Endothelial cell of umbilical vein (primary cell): ENCODE measurements around the gene SLCO4C1. TPM values are rescaled to one million over a fixed set of nuclear protein-coding genes. Genes with fewer than 3 reads are reported as not detected.

ENCODE experiments used
- BruUV-seq: library from RNA; stranded (reverse); fragments of 400-500 nt; replicated peaks from 2 replicates; lab custom pipeline; 2021; lab: Mats Ljungman, UMichigan
- CTCF ChIA-PET: fragments of 300-600, 350-600 bp; sonication (Branson Sonifier 250); formaldehyde crosslinking; loops from one replicate; lab custom pipeline; 2021; ENCODE audit warnings: antibody characterized with exemption, inconsistent platforms; lab: Charles Lee
- POLR2A ChIA-PET: fragments of 300-600, 350-600 bp; sonication (Branson Sonifier 250); formaldehyde crosslinking; loops from one replicate; lab custom pipeline; 2021; ENCODE audit warnings: antibody characterized with exemption, inconsistent platforms; lab: Charles Lee
- DNase-seq: peaks from one replicate; pipeline ENCODE4 v3.0.0-alpha.2; 2011; ENCODE audit warnings: low read depth, low spot score
- FAIRE-seq: peaks from 2 replicates; lab custom pipeline; 2011; peaks lifted over from hg19 to GRCh38; lab: Jason Lieb, UNC
- H2AFZ ChIP-seq: 2 replicates; pipeline ENCODE4 v1.6.0; 2012; ENCODE audit warnings: low read depth, low read length, control low read depth, inconsistent platforms
- H3K27ac ChIP-seq: 2 replicates; pipeline ENCODE4 v1.5.1; 2011; ENCODE audit warnings: low read depth, mild to moderate bottlenecking, control low read depth, low read length, moderate library complexity; ENCODE audit not compliant: insufficient read depth
- H3K27me3 ChIP-seq, 2 experiments: 2 replicates each; pipeline versions ENCODE4 v1.6.0 to v1.6.1; 2011; ENCODE audit warnings: low read length in 2 of 2, mixed read lengths in 1 of 2; ENCODE audit not compliant: control insufficient read depth in 2 of 2, insufficient read depth in 2 of 2
- H3K36me3 ChIP-seq, 2 experiments: 2 replicates in 1 of 2; 3 replicates in 1 of 2; pipeline ENCODE4 v1.5.1; 2011; ENCODE audit warnings: low read length in 2 of 2, mild to moderate bottlenecking in 1 of 2, moderate library complexity in 1 of 2; ENCODE audit not compliant: control insufficient read depth in 2 of 2, insufficient read depth in 2 of 2; ENCODE audit errors: extremely low read depth in 1 of 2
- H3K4me1 ChIP-seq: 3 replicates; pipeline ENCODE4 v1.5.1; 2011; ENCODE audit warnings: mild to moderate bottlenecking, low read length; ENCODE audit not compliant: control insufficient read depth, insufficient read depth; ENCODE audit errors: extremely low read depth
- H3K4me2 ChIP-seq: 2 replicates; pipeline ENCODE4 v1.6.1; 2011; ENCODE audit warnings: low read length, control low read depth, mixed read lengths; ENCODE audit not compliant: insufficient read depth
- H3K4me3 ChIP-seq, 3 experiments: fragments of 200-600 bp in 1 of 3; sonication (generic), shearing (Covaris generic) in 1 of 3; replicated peaks in 1 of 3; 2 replicates each; pipeline ENCODE4 v1.5.1; 2011 to 2016; ENCODE audit warnings: control low read depth in 3 of 3, low read length in 3 of 3, mild to moderate bottlenecking in 2 of 3, inconsistent platforms in 1 of 3, low read depth in 1 of 3, moderate library complexity in 1 of 3; ENCODE audit not compliant: insufficient read depth in 1 of 3
- H3K79me2 ChIP-seq: 2 replicates; pipeline ENCODE4 v1.6.0; 2012; ENCODE audit warnings: low read length, inconsistent platforms; ENCODE audit not compliant: control insufficient read depth, insufficient read depth
- H3K9ac ChIP-seq: replicated peaks from 2 replicates; pipeline ENCODE3; 2011; ENCODE audit warnings: low read length, control low read depth; ENCODE audit not compliant: insufficient read depth; ENCODE audit errors: extremely low read depth
- H3K9me1 ChIP-seq: replicated peaks from 3 replicates; pipeline ENCODE4 v1.6.0; 2011; ENCODE audit warnings: mild to moderate bottlenecking, low read length; ENCODE audit not compliant: control insufficient read depth, insufficient read depth; ENCODE audit errors: extremely low read depth
- H3K9me3 ChIP-seq: replicated peaks from 2 replicates; pipeline ENCODE4 v1.5.1; 2012; ENCODE audit warnings: low read length, inconsistent platforms; ENCODE audit not compliant: control insufficient read depth, insufficient read depth
- H4K20me1 ChIP-seq: replicated peaks from 2 replicates; pipeline ENCODE3; 2011; ENCODE audit warnings: mild to moderate bottlenecking, low read length; ENCODE audit not compliant: control insufficient read depth, insufficient read depth; ENCODE audit errors: extremely low read depth
- CTCF ChIP-seq, 2 donors: IDR thresholded peaks; 1 replicate in 1 of 2; 2 replicates in 1 of 2; pipeline ENCODE4 v1.5.1; 2011; ENCODE audit warnings: low read length in 2 of 2, mild to moderate bottlenecking in 2 of 2, moderate library complexity in 2 of 2, control low read depth in 1 of 2, inconsistent platforms in 1 of 2, low read depth in 1 of 2; ENCODE audit not compliant: insufficient read depth in 1 of 2; ENCODE audit errors: extremely low read depth in 1 of 2
- EZH2 ChIP-seq: IDR thresholded peaks from 2 replicates; pipeline ENCODE4 v1.6.1; 2012; ENCODE audit warnings: borderline replicate concordance, low read depth, mild to moderate bottlenecking, moderate library complexity, low read length, inconsistent platforms; ENCODE audit not compliant: severe bottlenecking
- FOS ChIP-seq: IDR thresholded peaks from 2 replicates; pipeline ENCODE4 v1.6.1; 2011; ENCODE audit warnings: mild to moderate bottlenecking, low read length, moderate library complexity, borderline replicate concordance; ENCODE audit not compliant: insufficient read depth
- GATA2 ChIP-seq: IDR thresholded peaks from 2 replicates; pipeline ENCODE4 v1.7.0; 2011; ENCODE audit warnings: low read depth, mild to moderate bottlenecking, moderate library complexity, mixed read lengths, low read length; ENCODE audit not compliant: insufficient read length, insufficient read depth
- JUN ChIP-seq: IDR thresholded peaks from 2 replicates; pipeline ENCODE4 v1.6.1; 2011; ENCODE audit warnings: borderline replicate concordance, low read depth; ENCODE audit not compliant: insufficient read length, insufficient read depth
- MYC ChIP-seq: IDR thresholded peaks from one replicate; pipeline ENCODE4 v1.6.1; 2011; ENCODE audit warnings: mild to moderate bottlenecking, low read depth, low read length
- POLR2A ChIP-seq: IDR thresholded peaks from 2 replicates; pipeline ENCODE4 v1.6.1; 2012; ENCODE audit warnings: low read depth, mild to moderate bottlenecking, control low read depth, low read length
- POLR2AphosphoS5 ChIP-seq: IDR thresholded peaks from 2 replicates; pipeline ENCODE4 v1.6.1; 2012; ENCODE audit warnings: low read depth, mild to moderate bottlenecking, control low read depth, low read length, moderate library complexity; ENCODE audit not compliant: insufficient read depth
- dilution Hi-C: fragments of 300-500 bp; cut with MboI; formaldehyde crosslinking; loops from one replicate; pipeline ENCODE4 v1.15.0; 2019; ENCODE audit warnings: low sequenced_read_pairs; ENCODE audit not compliant: extremely low pct_ligation_motif_present
- intact Hi-C: fragments of 100-400 bp; cut with micrococcal nuclease; formaldehyde crosslinking; loops from one replicate; pipeline ENCODE4 v1.10.0; 2022
- polyA plus RNA-seq, 4 experiments: library from polyadenylated mRNA; depleted of rRNA in 3 of 4; stranded (reverse) in 3 of 4; unstranded in 1 of 4; fragments of >200 nt; gene quantifications; 2 replicates each; pipeline versions ENCODE4 v1.2.1 to v1.2.3, GENCODE V29; 2011 to 2012; ENCODE audit warnings: missing spikeins in 1 of 4
- total RNA-seq: library from RNA; stranded (reverse); gene quantifications from 2 replicates; pipeline ENCODE4 v1.2.3, GENCODE V29; 2021
- TF ChIP-seq, protein P1 (sequence below): IDR thresholded peaks from 2 replicates; pipeline ENCODE4 v1.6.1; 2011; ENCODE audit not compliant: insufficient read depth, insufficient read length

SLCO4C1 gene
- total and polyA plus RNA-seq, 2 donors (not counting 3 experiments of a cell fraction or from before 2014, with no cell fraction given): 0.03 TPM; not detected in 1

DNA sequence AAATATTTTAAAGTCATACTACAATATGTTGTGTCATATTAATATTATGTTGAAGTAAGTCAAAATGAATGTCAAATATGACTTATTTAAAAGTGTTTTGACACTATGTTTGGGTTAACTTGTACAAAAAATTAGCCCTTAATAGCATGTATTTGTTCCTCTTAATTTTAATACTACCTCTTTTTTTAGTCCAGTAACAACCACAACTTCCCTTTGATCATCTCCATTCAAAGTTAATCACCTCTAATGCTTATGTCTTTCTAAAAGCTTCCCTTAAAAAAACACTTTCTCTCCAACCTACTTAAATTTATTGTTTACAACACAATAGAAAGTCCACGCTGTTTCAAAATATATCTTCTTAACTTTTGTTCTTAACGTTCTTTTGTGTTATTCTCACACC, 9.6 kb downstream of the SLCO4C1 start:
- no peak for DNase-seq
- Histone ChIP-seq H3K9me1 (no peaks in the 10 kb centered on the region), H3K79me2 (no peaks in the 10 kb centered on the region), H3K4me1 (no peaks in the 10 kb centered on the region), H4K20me1 (no peaks in the 10 kb centered on the region), H3K4me2 (no peak overlapping the region), H3K4me3 (no peak overlapping the region), H3K27ac (no peak overlapping the region), H3K36me3 (no peaks in the 10 kb centered on the region), H3K27me3 (no peaks in the 10 kb centered on the region), H3K9ac (no peak overlapping the region), H3K9me3 (no peaks in the 10 kb centered on the region), H2AFZ (no peak overlapping the region)
- POLR2A ChIA-PET: no interaction called here
- dilution Hi-C loops: no loop called here
- no TSS peak for BruUV-seq
- CTCF ChIA-PET: no interaction called here
- no peak for FAIRE-seq
- TF ChIP-seq GATA2: no peak
- no peak for TF ChIP-seq POLR2AphosphoS5
- TF ChIP-seq POLR2A: no peak
- TF ChIP-seq JUN: no peak
- TF ChIP-seq EZH2: no peak
- TF ChIP-seq MYC: no peak
- TF ChIP-seq CTCF (IDR thresholded peaks at IDR 0.05; ENCODE audit: extremely low read depth in 1 of 2, insufficient read depth in 1 of 2, low read depth in 1 of 2, low read length in 2 of 2): no peak
- TF ChIP-seq FOS: no peak
- TF ChIP-seq, protein P1, sequence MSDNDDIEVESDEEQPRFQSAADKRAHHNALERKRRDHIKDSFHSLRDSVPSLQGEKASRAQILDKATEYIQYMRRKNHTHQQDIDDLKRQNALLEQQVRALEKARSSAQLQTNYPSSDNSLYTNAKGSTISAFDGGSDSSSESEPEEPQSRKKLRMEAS: no peak
- intact Hi-C loops: no loop called here
